H9 (cell line): Measurements from ENCODE around the gene DLX2. TPM values are rescaled to one million over a fixed set of nuclear protein-coding genes. Genes with fewer than 3 reads are reported as not detected.

Source experiments
- DNase-seq: peaks from one replicate; pipeline ENCODE4 v3.0.0-alpha.2; 2017
- H2AFZ ChIP-seq: one replicate; pipeline ENCODE4 v1.6.1; 2013; ENCODE audit warnings: mild to moderate bottlenecking, low read length, control low read depth, moderate library complexity
- H2AK5ac ChIP-seq: 2 replicates; pipeline ENCODE4 v1.6.1; 2013; ENCODE audit warnings: low read length, control low read depth, mixed read lengths; ENCODE audit not compliant: insufficient read length
- H2BK120ac ChIP-seq: one replicate; pipeline ENCODE4 v1.6.1; 2013; ENCODE audit warnings: low read depth, mild to moderate bottlenecking, low read length, control low read depth, inconsistent platforms; ENCODE audit not compliant: poor library complexity, severe bottlenecking
- H2BK12ac ChIP-seq: 2 replicates; pipeline ENCODE4 v1.6.1; 2013; ENCODE audit warnings: low read length, control low read depth, mixed read lengths, low read depth; ENCODE audit not compliant: insufficient read length
- H2BK15ac ChIP-seq: 2 replicates; pipeline ENCODE4 v1.6.1; 2013; ENCODE audit warnings: low read depth, low read length, control low read depth
- H2BK20ac ChIP-seq: one replicate; pipeline ENCODE4 v1.6.1; 2013; ENCODE audit warnings: low read depth, mild to moderate bottlenecking, low read length, control low read depth, inconsistent platforms; ENCODE audit not compliant: poor library complexity, severe bottlenecking
- H2BK5ac ChIP-seq: 2 replicates; pipeline ENCODE4 v1.6.1; 2013; ENCODE audit warnings: low read length, control low read depth, mixed read lengths; ENCODE audit not compliant: insufficient read length
- H3K14ac ChIP-seq: 2 replicates; pipeline ENCODE4 v1.6.1; 2013; ENCODE audit warnings: low read length, control low read depth; ENCODE audit not compliant: insufficient read depth
- H3K18ac ChIP-seq: 2 replicates; pipeline ENCODE4 v1.6.1; 2013; ENCODE audit warnings: low read depth, mild to moderate bottlenecking, mixed read lengths, low read length, control low read depth; ENCODE audit not compliant: insufficient read length
- H3K23ac ChIP-seq: 2 replicates; pipeline ENCODE4 v1.6.1; 2013; ENCODE audit warnings: low read length, control low read depth, mixed read lengths, low read depth; ENCODE audit not compliant: insufficient read length
- H3K23me2 ChIP-seq: 2 replicates; pipeline ENCODE4 v1.6.1; 2013; ENCODE audit warnings: low read depth, mild to moderate bottlenecking, mixed read lengths, low read length, control low read depth; ENCODE audit not compliant: insufficient read length, poor library complexity, severe bottlenecking
- H3K27ac ChIP-seq: 2 replicates; pipeline ENCODE4 v1.5.1; 2013; ENCODE audit warnings: low read length, control low read depth, mixed read lengths, low read depth; ENCODE audit not compliant: insufficient read length
- H3K27me3 ChIP-seq: 2 replicates; pipeline ENCODE4 v1.6.1; 2013; ENCODE audit warnings: low read length, control low read depth, inconsistent platforms; ENCODE audit not compliant: insufficient read depth
- H3K4ac ChIP-seq: 2 replicates; pipeline ENCODE4 v1.6.1; 2013; ENCODE audit warnings: low read depth, mild to moderate bottlenecking, control low read depth, inconsistent platforms, low read length, moderate library complexity
- H3K4me1 ChIP-seq: 2 replicates; pipeline ENCODE4 v1.6.1; 2013; ENCODE audit warnings: low read length, control low read depth, inconsistent platforms; ENCODE audit not compliant: insufficient read depth
- H3K4me2 ChIP-seq: 2 replicates; pipeline ENCODE4 v1.6.1; 2013; ENCODE audit warnings: low read length, control low read depth, mixed read lengths; ENCODE audit not compliant: insufficient read length, insufficient read depth
- H3K56ac ChIP-seq: 2 replicates; pipeline ENCODE4 v1.6.1; 2013; ENCODE audit warnings: low read depth, mild to moderate bottlenecking, mixed read lengths, low read length, control low read depth; ENCODE audit not compliant: insufficient read length
- H3K79me1 ChIP-seq: 2 replicates; pipeline ENCODE4 v1.6.1; 2013; ENCODE audit warnings: low read depth, mild to moderate bottlenecking, moderate library complexity, low read length, control low read depth, inconsistent platforms; ENCODE audit not compliant: insufficient read depth, poor library complexity, severe bottlenecking
- H3K79me2 ChIP-seq: 2 replicates; pipeline ENCODE4 v1.6.1; 2013; ENCODE audit warnings: low read length, control low read depth, inconsistent platforms; ENCODE audit not compliant: insufficient read depth
- H3K9ac ChIP-seq: 2 replicates; pipeline ENCODE4 v1.6.1; 2013; ENCODE audit warnings: low read length, control low read depth, mixed read lengths; ENCODE audit not compliant: insufficient read length; ENCODE audit errors: extremely low read depth
- H3K9me3 ChIP-seq: one replicate; pipeline ENCODE4 v1.6.1; 2013; ENCODE audit warnings: low read depth, low read length, inconsistent platforms; ENCODE audit not compliant: control insufficient read depth
- H3T11ph ChIP-seq: one replicate; pipeline ENCODE4 v1.6.1; 2013; ENCODE audit warnings: mild to moderate bottlenecking, low read length, control low read depth, inconsistent platforms
- H4K20me1 ChIP-seq: one replicate; pipeline ENCODE4 v1.6.1; 2013; ENCODE audit not compliant: control insufficient read depth, insufficient read length, insufficient read depth
- H4K5ac ChIP-seq: 2 replicates; pipeline ENCODE4 v1.6.1; 2013; ENCODE audit warnings: low read depth, mild to moderate bottlenecking, mixed read lengths, low read length, control low read depth; ENCODE audit not compliant: insufficient read length
- H4K8ac ChIP-seq: replicated peaks from 2 replicates; pipeline ENCODE4 v1.6.1; 2013; ENCODE audit warnings: low read length, control low read depth, mixed read lengths, low read depth; ENCODE audit not compliant: insufficient read length
- H4K91ac ChIP-seq: 2 replicates; pipeline ENCODE4 v1.6.1; 2013; ENCODE audit warnings: low read depth, mild to moderate bottlenecking, moderate library complexity, mixed read lengths, low read length, control low read depth; ENCODE audit not compliant: insufficient read length
- H3K27ac Mint-ChIP-seq, 3 experiments: 2 replicates in 2 of 3; 3 replicates in 1 of 3; pipeline ENCODE4 v1.8.0; 2020 to 2021; ENCODE audit warnings: mixed read lengths in 3 of 3, mild to moderate bottlenecking in 1 of 3, moderate library complexity in 1 of 3
- H3K27me3 Mint-ChIP-seq: 2 replicates; pipeline ENCODE4 v1.8.0; 2021; ENCODE audit warnings: low read depth, mild to moderate bottlenecking, moderate library complexity, mixed read lengths
- H3K36me3 Mint-ChIP-seq, 3 experiments: 2 replicates in 2 of 3; 3 replicates in 1 of 3; pipeline ENCODE4 v1.8.0; 2020 to 2021; ENCODE audit warnings: low read depth in 3 of 3, mixed read lengths in 3 of 3; ENCODE audit not compliant: insufficient read depth in 1 of 3
- H3K4me1 Mint-ChIP-seq, 2 experiments: 2 replicates each; pipeline ENCODE4 v1.8.0; 2020; ENCODE audit warnings: mixed read lengths in 2 of 2
- H3K4me3 Mint-ChIP-seq, 2 experiments: 2 replicates in 1 of 2; 3 replicates in 1 of 2; pipeline ENCODE4 v1.8.0; 2020 to 2021; ENCODE audit warnings: mild to moderate bottlenecking in 2 of 2, mixed read lengths in 2 of 2, moderate library complexity in 1 of 2
- H3K9me3 Mint-ChIP-seq, 2 experiments: 2 replicates in 1 of 2; 3 replicates in 1 of 2; pipeline ENCODE4 v1.8.0; 2020; ENCODE audit warnings: mild to moderate bottlenecking in 2 of 2, mixed read lengths in 2 of 2, moderate library complexity in 1 of 2
- WGBS: extraction: QIAGEN DNeasy Blood & Tissue Kit; methylation state at CpG from one replicate; pipeline ENCODE4 v1.1.7; 2013; ENCODE audit warnings: missing lambda C conversion rate, low lambda C conversion rate, mixed read lengths; ENCODE audit not compliant: insufficient read length; ENCODE audit errors: extremely low coverage; 5-methylcytosine and 5-hydroxymethylcytosine counted together
- total RNA-seq: library from RNA; stranded (reverse); gene quantifications from 2 replicates; pipeline ENCODE4 v1.2.1, GENCODE V29; 2021
- TF ChIP-seq, protein P1 (sequence below): fragments of 200-600 bp; sonication (generic); conservative IDR thresholded peaks from 3 replicates; pipeline ENCODE4 v1.8.0; 2021; ENCODE audit warnings: antibody characterized with exemption, mild to moderate bottlenecking

The DLX2 gene
- total RNA-seq, 1 experiment from 2014 or later: not detected

DNA sequence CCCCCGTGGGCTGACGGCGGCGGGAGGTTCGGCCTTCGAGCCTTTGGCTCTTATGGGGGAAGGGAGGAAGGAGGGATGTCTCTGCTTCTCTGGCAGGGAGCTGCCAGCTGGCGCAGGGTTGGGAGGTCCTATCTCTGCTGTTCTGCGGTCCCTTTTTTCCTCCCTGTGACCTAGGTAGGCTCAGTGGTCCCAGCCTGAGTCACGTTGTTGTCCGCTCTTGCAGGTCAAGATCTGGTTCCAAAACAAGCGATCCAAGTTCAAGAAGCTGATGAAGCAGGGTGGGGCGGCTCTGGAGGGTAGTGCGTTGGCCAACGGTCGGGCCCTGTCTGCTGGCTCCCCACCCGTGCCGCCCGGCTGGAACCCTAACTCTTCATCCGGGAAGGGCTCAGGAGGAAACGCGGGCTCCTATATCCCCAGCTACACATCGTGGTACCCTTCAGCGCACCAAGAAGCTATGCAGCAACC lies 14.9 kb downstream of the DLX2 start:
- Histone ChIP-seq H2BK5ac (no peak overlapping the region), H2AFZ (no peak overlapping the region), H3K56ac (no peak overlapping the region), H4K8ac (no peak overlapping the region), H3K27me3 (peaks cover 89% of the 10 kb centered on the region), H2BK120ac (no peak overlapping the region), H3K18ac (no peak overlapping the region), H4K91ac (no peak overlapping the region), H3K23me2 (peaks cover 16% of the 10 kb centered on the region), H3K4me2 (peak overlapping the region; percentile 57), H3K14ac (no peak overlapping the region), H3K79me2 (no peaks in the 10 kb centered on the region), H3T11ph (no peak overlapping the region), H4K5ac (no peak overlapping the region), H2AK5ac (no peak overlapping the region), H3K9me3 (no peaks in the 10 kb centered on the region), H4K20me1 (no peaks in the 10 kb centered on the region), H3K27ac (no peak overlapping the region), H2BK15ac (no peak overlapping the region; the same call in 1 of the 2 replicates), H3K79me1 (no peaks in the 10 kb centered on the region), H3K4me1 (peaks cover 2% of the 10 kb centered on the region; the same call in 1 of the 2 replicates), H3K4ac (no peak overlapping the region), H3K23ac (no peak overlapping the region), H2BK12ac (no peak overlapping the region), H2BK20ac (no peak overlapping the region), H3K9ac (no peak overlapping the region)
- TF ChIP-seq, protein P1, sequence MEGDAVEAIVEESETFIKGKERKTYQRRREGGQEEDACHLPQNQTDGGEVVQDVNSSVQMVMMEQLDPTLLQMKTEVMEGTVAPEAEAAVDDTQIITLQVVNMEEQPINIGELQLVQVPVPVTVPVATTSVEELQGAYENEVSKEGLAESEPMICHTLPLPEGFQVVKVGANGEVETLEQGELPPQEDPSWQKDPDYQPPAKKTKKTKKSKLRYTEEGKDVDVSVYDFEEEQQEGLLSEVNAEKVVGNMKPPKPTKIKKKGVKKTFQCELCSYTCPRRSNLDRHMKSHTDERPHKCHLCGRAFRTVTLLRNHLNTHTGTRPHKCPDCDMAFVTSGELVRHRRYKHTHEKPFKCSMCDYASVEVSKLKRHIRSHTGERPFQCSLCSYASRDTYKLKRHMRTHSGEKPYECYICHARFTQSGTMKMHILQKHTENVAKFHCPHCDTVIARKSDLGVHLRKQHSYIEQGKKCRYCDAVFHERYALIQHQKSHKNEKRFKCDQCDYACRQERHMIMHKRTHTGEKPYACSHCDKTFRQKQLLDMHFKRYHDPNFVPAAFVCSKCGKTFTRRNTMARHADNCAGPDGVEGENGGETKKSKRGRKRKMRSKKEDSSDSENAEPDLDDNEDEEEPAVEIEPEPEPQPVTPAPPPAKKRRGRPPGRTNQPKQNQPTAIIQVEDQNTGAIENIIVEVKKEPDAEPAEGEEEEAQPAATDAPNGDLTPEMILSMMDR: no peak
- Mint-ChIP-seq H3K9me3 (peaks cover 4 to 19% of the 10 kb centered on the region in 2 experiments; a peak in 4 of 5 replicates), H3K4me1 (peaks cover 37 to 64% of the 10 kb centered on the region in 2 experiments), H3K4me3 (peak overlapping the region; percentile 43 to 95; a peak in 4 of 5 replicates), H3K36me3 (no peaks in the 10 kb centered on the region; a peak in 3 of 7 replicates), H3K27ac (no peak overlapping the region), H3K27me3 (peaks cover 100% of the 10 kb centered on the region)
- WGBS: no CpG with 5 or more reads among the region's 23 CpGs
- peak; percentile 64 for DNase-seq
